ENCODE data around the gene HPS6. TPM values are rescaled to one million over a fixed set of nuclear protein-coding genes. Genes with fewer than 3 reads are reported as not detected.

Gene HPS6
- total and polyA plus RNA-seq, 9 of the 15 experiments (the other 6 are each of a cell fraction or from before 2014, with no cell fraction given), result 0.45 to 14.0 (median 4.5) TPM

GRCh38 chr10:102112210-102112817, 47.2 kb downstream of the HPS6 start (continued):
- TF ChIP-seq GTF2E2 (tag; IDR thresholded peaks at IDR 0.05) (peak; percentile 33; the same call in 1 of the 2 replicates), TAF1 (IDR thresholded peaks at IDR 0.05; ENCODE audit: control insufficient read depth, extremely low read depth, insufficient read depth, low read length, severe bottlenecking) (peak; percentile 79), KLF16 (IDR thresholded peaks at IDR 0.05) (peak; percentile 87), DPF2 (IDR thresholded peaks at IDR 0.05) (peak; percentile 90), RREB1 (CRISPR knock-in tag; IDR thresholded peaks at IDR 0.05) (no peak), HMG20B (CRISPR knock-in tag; IDR thresholded peaks at IDR 0.05) (no peak), MNT (conservative IDR thresholded peaks at IDR 0.05) (peak; percentile 43 to 66), HCFC1 (IDR thresholded peaks at IDR 0.05; ENCODE audit: low read depth, low read length) (no peak), GABPB1 (CRISPR knock-in tag; IDR thresholded peaks at IDR 0.05) (no peak), ZNF785 (CRISPR knock-in tag; IDR thresholded peaks at IDR 0.05) (no peak), SRF (CRISPR knock-in tag; IDR thresholded peaks at IDR 0.05) (peak in 1 of 2 experiments; percentile 59; a peak in 1 of 4 replicates), SMAD4 (CRISPR knock-in tag; conservative IDR thresholded peaks at IDR 0.05) (peak; percentile 69; the same call in 1 of the 2 replicates), RFX7 (CRISPR knock-in tag; IDR thresholded peaks at IDR 0.05) (no peak), HLTF (IDR thresholded peaks at IDR 0.05) (no peak), SIN3A (IDR thresholded peaks at IDR 0.05; ENCODE audit: borderline replicate concordance in 2 of 2, control insufficient read depth in 1 of 2, low read depth in 2 of 2, low read length in 2 of 2) (no peak; a peak in 1 of 4 replicates), ZNF3 (CRISPR knock-in tag; IDR thresholded peaks at IDR 0.05) (no peak), MBD2 (IDR thresholded peaks at IDR 0.05; ENCODE audit: borderline replicate concordance, low read depth) (peak; percentile 45; the same call in 1 of the 2 replicates), LEF1 (IDR thresholded peaks at IDR 0.05) (peak; percentile 87), SMARCA4 (IDR thresholded peaks at IDR 0.05) (peak; percentile 77), NCOR1 (IDR thresholded peaks at IDR 0.05) (peak; percentile 93), CBX5 (IDR thresholded peaks at IDR 0.05; ENCODE audit: borderline replicate concordance, low read depth) (0 out of 2 replicates have a peak, but pooled peaks have one; percentile 33)

Measured in K562 (cell line).